Measurements from ENCODE around the gene ADO. TPM values are rescaled to one million over a fixed set of nuclear protein-coding genes. Genes with fewer than 3 reads are reported as not detected.
"Not testable (repeated sequence)": the region's sequence is repeated elsewhere in the genome, so short reads cannot be mapped to it uniquely, and the experiment has no call there.

Gene ADO
- total RNA-seq, 2 donors from 2014 or later: 27.1 to 30.1 TPM

DNA sequence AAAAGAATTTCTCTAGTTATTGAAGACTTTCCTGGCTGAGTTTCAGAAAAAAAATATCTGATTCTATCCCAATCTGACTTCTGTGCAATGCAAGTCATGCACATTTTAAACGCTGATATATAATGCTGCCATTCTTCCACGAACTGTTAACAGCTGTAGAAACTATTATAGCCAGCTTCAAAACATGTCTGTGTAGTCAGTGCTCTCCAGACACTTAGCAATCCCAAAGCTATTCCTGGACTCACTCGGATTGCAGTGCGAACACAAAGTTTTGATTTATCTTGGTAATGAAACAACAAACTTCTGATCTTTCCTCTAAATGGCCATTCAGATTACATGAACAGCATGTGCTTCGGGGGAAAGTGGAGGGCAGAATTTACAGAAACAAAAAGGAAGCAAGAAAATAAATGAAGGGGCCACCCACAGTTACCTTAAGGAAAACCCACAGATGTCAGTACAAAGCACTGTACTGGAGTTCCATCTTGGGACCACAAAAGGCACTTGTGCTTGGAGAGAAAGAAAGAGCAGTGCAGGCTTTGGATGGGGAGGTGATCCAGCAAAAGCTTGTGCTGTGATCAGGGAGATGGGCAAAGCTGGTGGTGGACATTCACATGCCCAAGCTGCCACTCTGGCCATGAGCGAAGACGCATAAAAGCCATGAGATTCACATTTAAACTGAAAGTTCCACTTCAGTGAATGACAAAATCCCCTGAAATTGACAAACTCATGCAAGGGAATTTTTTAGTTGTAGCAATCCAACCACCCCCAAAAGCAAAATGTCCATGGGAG lies 32.1 kb upstream of the ADO start:
- WGBS, 2 experiments (ENCODE audit: insufficient coverage in 1 of 2, insufficient read length in 1 of 2): 91 to 93% methylated on average over 5 to 7 of the region's 7 CpGs
- Histone ChIP-seq H3K4me1 (ENCODE audit: control insufficient read depth, insufficient read depth, low read length) (no peaks in the 10 kb centered on the region), H3K36me3 (ENCODE audit: control insufficient read depth, insufficient read depth, low read length) (no peaks in the 10 kb centered on the region), H3K9ac (ENCODE audit: extremely low read depth, low read length, poor library complexity, severe bottlenecking) (no peak overlapping the region), H3K9me3 (ENCODE audit: control insufficient read depth, low read length) (no peaks in the 10 kb centered on the region), H3K27ac (ENCODE audit: low read depth, low read length) (peak overlapping the region; percentile 34), H3K4me3 (ENCODE audit: low read length) (no peak overlapping the region), H3K27me3 (ENCODE audit: control insufficient read depth, insufficient read depth, low read length, poor library complexity, severe bottlenecking) (no peaks in the 10 kb centered on the region)
- no peaks in the 10 kb centered on the region for H3K36me3 Mint-ChIP-seq (ENCODE audit: low read depth)
- H3K9me3 Mint-ChIP-seq: no peaks in the 10 kb centered on the region
- peaks cover 15% of the 10 kb centered on the region for H3K4me1 Mint-ChIP-seq
- no peak overlapping the region for H3K4me3 Mint-ChIP-seq
- no peak for TF ChIP-seq CTCF (conservative IDR thresholded peaks at IDR 0.05)
- no peaks in the 10 kb centered on the region for H3K27me3 Mint-ChIP-seq (ENCODE audit: insufficient read depth)
- no peak overlapping the region for H3K27ac Mint-ChIP-seq
- no peak for DNase-seq

DNA sequence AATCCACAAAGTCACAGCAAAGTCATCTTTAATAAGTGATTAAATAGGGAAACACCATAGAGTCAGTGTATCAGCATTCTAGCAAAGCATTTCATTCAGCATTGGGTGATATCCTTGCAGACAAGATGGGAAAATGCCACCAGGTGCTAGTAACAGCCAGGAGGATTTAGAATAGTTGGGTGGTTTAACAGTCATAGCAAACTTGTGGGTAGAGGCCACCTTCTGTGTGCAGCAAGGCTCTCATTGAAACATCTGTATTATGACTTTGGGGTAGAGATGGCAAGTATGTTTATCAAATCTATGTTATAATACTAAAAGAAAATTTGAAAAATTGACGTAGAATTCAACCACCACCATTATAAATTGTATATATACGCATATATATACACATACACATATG lies 26.4 kb upstream of the ADO start:
- Histone ChIP-seq H3K27me3 (ENCODE audit: control insufficient read depth, insufficient read depth, low read length, poor library complexity, severe bottlenecking) (no peaks in the 10 kb centered on the region), H3K9me3 (ENCODE audit: control insufficient read depth, low read length) (no peaks in the 10 kb centered on the region), H3K27ac (ENCODE audit: low read depth, low read length) (no peak overlapping the region), H3K36me3 (ENCODE audit: control insufficient read depth, insufficient read depth, low read length) (no peaks in the 10 kb centered on the region), H3K9ac (ENCODE audit: extremely low read depth, low read length, poor library complexity, severe bottlenecking) (no peak overlapping the region), H3K4me3 (ENCODE audit: low read length) (no peak overlapping the region), H3K4me1 (ENCODE audit: control insufficient read depth, insufficient read depth, low read length) (no peaks in the 10 kb centered on the region)
- no peaks in the 10 kb centered on the region for H3K9me3 Mint-ChIP-seq
- H3K27me3 Mint-ChIP-seq (ENCODE audit: insufficient read depth): no peaks in the 10 kb centered on the region
- no peak overlapping the region for H3K4me3 Mint-ChIP-seq
- H3K4me1 Mint-ChIP-seq: peaks cover 9% of the 10 kb centered on the region
- no peak for TF ChIP-seq CTCF (conservative IDR thresholded peaks at IDR 0.05)
- no peaks in the 10 kb centered on the region for H3K36me3 Mint-ChIP-seq (ENCODE audit: low read depth)
- DNase-seq: no peak
- WGBS, 2 experiments (ENCODE audit: insufficient coverage in 1 of 2, insufficient read length in 1 of 2): no CpG with 5 or more reads among the region's 2 CpGs
- no peak overlapping the region for H3K27ac Mint-ChIP-seq

- Histone ChIP-seq H3K9me3 (ENCODE audit: control insufficient read depth, low read length) (no peaks in the 10 kb centered on the region), H3K36me3 (ENCODE audit: control insufficient read depth, insufficient read depth, low read length) (no peaks in the 10 kb centered on the region), H3K27ac (ENCODE audit: low read depth, low read length) (no peak overlapping the region), H3K9ac (ENCODE audit: extremely low read depth, low read length, poor library complexity, severe bottlenecking) (no peak overlapping the region), H3K4me1 (ENCODE audit: control insufficient read depth, insufficient read depth, low read length) (no peaks in the 10 kb centered on the region), H3K4me3 (ENCODE audit: low read length) (no peak overlapping the region), H3K27me3 (ENCODE audit: control insufficient read depth, insufficient read depth, low read length, poor library complexity, severe bottlenecking) (no peaks in the 10 kb centered on the region)
- Mint-ChIP-seq H3K36me3 (ENCODE audit: low read depth) (no peaks in the 10 kb centered on the region), H3K9me3 (peaks cover 2% of the 10 kb centered on the region), H3K27ac (no peak overlapping the region), H3K4me3 (no peak overlapping the region), H3K4me1 (peaks cover 9% of the 10 kb centered on the region), H3K27me3 (ENCODE audit: insufficient read depth) (no peaks in the 10 kb centered on the region)
- no peak for DNase-seq
- 100% methylated on average over 2 of the region's 5 CpGs; no CpG with 5 or more reads in 1 of the 2 experiments for WGBS, 2 experiments (ENCODE audit: insufficient coverage in 1 of 2, insufficient read length in 1 of 2)
- TF ChIP-seq CTCF (conservative IDR thresholded peaks at IDR 0.05): no peak
Observed at GRCh38 chr10:62779487-62780248, 24.9 kb upstream of the ADO start.

GRCh38 chr10:62784537-62784936 lies 20.0 kb upstream of the ADO start:
- 93 to 100% methylated on average over 1 to 3 of the region's 3 CpGs for WGBS, 2 experiments (ENCODE audit: insufficient coverage in 1 of 2, insufficient read length in 1 of 2)

DNA sequence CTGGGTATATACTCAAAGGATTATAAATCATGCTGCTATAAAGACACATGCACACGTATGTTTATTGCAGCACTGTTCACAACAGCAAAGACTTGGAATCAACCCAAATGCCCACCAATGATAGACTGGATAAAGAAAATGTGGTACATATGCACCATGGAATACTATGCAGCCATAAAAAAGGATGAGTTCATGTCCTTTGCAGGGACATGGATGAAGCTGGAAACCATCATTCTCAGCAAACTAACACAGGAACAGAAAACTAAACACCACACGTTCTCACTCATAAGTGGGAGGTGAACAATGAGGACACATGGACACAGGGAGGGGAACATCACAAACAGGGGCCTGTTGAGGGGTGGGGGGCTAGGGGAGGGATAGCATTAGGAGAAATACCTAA lies 16.2 kb upstream of the ADO start:
- H3K27ac ChIP-seq (ENCODE audit: low read depth, low read length); H3K9me3 ChIP-seq (ENCODE audit: control insufficient read depth, low read length); H3K27me3 ChIP-seq (ENCODE audit: control insufficient read depth, insufficient read depth, low read length, poor library complexity, severe bottlenecking); H3K4me3 Mint-ChIP-seq; H3K36me3 Mint-ChIP-seq (ENCODE audit: low read depth); H3K4me1 Mint-ChIP-seq; H3K27ac Mint-ChIP-seq; H3K27me3 Mint-ChIP-seq (ENCODE audit: insufficient read depth); DNase-seq; H3K36me3 ChIP-seq (ENCODE audit: control insufficient read depth, insufficient read depth, low read length); H3K4me3 ChIP-seq (ENCODE audit: low read length); H3K9ac ChIP-seq (ENCODE audit: extremely low read depth, low read length, poor library complexity, severe bottlenecking); H3K4me1 ChIP-seq (ENCODE audit: control insufficient read depth, insufficient read depth, low read length): not testable (repeated sequence)
- H3K9me3 Mint-ChIP-seq: peaks cover 28% of the 10 kb centered on the region
- WGBS, 2 experiments (ENCODE audit: insufficient coverage in 1 of 2, insufficient read length in 1 of 2): 80% methylated on average over 1 of the region's 2 CpGs; no CpG with 5 or more reads in 1 of the 2 experiments

More at GRCh38 chr10:62784537-62784936, 20.0 kb upstream of the ADO start:
- peaks cover 28% of the 10 kb centered on the region for H3K9me3 Mint-ChIP-seq
- not testable (repeated sequence) for H3K4me3 Mint-ChIP-seq; H3K27me3 ChIP-seq (ENCODE audit: control insufficient read depth, insufficient read depth, low read length, poor library complexity, severe bottlenecking); H3K4me1 Mint-ChIP-seq; H3K9me3 ChIP-seq (ENCODE audit: control insufficient read depth, low read length); H3K27me3 Mint-ChIP-seq (ENCODE audit: insufficient read depth); H3K27ac Mint-ChIP-seq; H3K36me3 Mint-ChIP-seq (ENCODE audit: low read depth); DNase-seq; H3K4me3 ChIP-seq (ENCODE audit: low read length); H3K4me1 ChIP-seq (ENCODE audit: control insufficient read depth, insufficient read depth, low read length); H3K27ac ChIP-seq (ENCODE audit: low read depth, low read length); H3K36me3 ChIP-seq (ENCODE audit: control insufficient read depth, insufficient read depth, low read length); H3K9ac ChIP-seq (ENCODE audit: extremely low read depth, low read length, poor library complexity, severe bottlenecking)
